Suppressor macrophage (primary cell): ENCODE results near the gene RPA1.
A peak's percentile ranks its signal among the peaks of the same experiment; 100 is the strongest.
"Not testable (repeated sequence)": the region's sequence is repeated elsewhere in the genome, so short reads cannot be mapped to it uniquely, and the experiment has no call there.

Source experiments
- DNase-seq, 4 experiments: peaks; one replicate each; pipeline ENCODE4 v3.0.0-alpha.2; 2020 to 2022

RPA1 gene

DNA sequence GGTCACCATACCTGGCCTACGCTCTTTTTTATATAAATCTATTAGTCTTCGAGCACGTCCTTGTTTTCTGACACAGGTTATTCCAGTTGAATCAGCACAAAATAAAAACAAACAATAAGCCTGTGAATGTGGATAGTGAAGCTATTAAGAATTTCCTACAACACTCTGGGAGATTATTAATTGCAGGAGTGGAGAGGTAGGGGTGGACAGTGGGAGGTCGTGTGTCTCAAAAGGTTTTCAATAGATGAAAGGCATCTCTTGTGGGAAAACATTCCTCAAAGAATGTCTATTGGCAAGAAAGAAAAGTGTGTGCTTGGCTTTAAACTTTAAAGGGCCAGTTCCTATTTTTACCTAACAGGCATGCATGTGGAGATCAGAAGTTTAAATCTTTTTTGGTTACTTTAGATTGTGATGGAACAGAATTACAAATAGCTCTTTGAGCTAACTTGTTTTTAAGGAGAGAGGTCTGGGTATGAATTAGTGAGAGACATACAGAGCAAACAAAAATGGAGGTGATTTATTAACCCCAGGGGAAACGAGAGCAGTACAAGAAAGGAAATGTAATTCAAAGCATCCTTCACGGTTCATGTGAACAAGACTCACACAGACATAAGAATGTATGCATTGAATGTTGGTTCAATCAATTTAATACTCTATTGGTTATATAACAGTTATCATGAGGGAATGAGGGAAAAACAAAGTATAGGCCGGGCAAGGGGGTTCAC, 9.1 kb upstream of the RPA1 start:
- no peak for DNase-seq

DNA sequence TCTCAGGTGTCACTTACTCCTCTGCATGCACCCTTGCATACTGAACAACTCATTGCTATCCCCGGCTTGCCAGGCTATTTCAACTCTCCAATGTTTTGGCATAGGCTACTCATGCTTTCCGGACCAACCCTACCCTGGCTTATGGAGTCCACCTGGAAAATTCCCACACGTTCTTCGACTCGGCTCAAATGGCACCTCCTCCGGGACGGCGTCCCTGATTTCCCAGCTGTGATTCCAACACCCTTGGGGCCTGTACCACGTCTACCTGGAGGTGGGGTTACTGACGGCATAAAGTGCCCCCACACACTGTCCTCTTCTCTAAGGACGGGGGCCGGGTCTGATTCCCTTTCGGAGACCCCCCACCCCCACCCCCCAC, 601 bp upstream of the RPA1 start:
- no peak for DNase-seq

DNA sequence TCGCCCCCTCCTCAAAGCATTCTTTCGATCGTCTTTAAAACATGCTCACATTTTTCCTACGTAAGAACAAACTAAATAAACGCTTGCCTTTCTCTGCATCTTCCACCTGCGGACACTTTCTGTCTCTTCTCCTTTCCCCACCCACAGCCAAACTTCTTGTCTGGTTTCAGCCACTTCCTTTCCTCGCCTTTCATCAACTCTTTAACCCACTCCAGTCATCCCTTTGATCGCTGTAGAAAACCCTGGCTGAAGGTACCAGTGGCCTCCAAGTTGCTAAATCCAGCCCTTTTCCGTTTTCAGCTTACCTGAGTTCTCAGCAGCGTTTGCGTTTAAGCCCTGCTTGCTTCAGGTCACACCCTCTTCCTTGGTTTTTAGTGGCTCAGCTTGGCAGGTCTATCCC, 483 bp downstream of the RPA1 start:
- DNase-seq = peak in 3 of 4 experiments; percentile 4 to 15 (median 11)

DNA sequence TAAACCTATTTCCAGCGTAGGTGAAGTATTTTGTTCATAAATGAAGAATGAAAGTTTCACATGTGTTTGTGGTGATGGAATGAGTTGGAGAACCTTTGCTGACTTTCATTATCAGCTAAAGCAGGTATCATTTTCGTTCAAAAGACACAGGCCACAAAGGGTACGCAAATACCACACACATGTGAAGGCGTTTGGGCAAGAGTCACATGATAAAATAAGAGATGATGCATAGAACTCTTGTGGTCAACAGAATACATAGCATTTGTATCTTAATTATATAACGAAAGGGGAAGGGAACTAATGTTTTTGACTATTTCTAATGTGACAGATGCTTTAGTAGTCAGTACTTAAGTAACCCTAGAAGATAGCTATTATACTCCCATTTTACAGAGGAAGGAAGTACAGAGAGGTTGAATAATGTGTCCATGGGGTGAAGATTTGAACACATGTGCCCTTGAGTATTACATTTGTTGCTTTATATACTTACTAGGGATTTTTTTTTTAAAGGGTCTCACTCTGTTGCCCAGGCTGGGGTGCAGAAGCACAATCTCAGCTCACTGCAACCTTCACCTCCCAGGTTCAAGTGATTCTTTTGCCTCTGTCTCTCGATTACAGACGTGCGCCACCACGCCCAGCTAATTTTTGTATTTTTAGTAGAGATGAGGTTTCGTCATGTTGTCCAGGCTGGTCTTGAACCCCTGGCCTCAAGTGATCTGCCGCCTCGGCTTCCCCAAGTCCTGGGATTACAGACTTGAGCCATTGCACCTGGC, 4.8 kb downstream of the RPA1 start:
- DNase-seq = peak in 3 of 4 experiments; percentile 36 to 72 (median 67)

DNA sequence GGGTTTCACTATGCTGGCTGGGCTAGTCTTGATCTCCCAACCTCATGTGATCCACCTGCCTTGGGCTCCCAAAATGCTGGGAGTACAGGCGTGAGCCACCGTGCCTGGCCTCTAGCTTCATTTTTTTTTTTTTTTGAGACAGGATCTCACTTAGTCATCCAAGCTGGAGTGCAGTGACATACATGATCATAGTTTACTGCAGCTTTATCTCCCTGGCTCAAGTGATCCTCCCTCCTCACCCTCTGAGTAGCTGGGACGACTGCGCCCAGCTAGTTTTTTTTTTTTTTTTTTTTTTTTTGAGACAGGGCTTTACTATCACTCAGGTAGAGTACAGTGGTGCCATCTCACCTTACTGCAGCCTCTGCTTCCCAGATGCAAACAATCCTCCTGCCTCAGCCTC, 9.7 kb downstream of the RPA1 start:
- no peak for DNase-seq

DNA sequence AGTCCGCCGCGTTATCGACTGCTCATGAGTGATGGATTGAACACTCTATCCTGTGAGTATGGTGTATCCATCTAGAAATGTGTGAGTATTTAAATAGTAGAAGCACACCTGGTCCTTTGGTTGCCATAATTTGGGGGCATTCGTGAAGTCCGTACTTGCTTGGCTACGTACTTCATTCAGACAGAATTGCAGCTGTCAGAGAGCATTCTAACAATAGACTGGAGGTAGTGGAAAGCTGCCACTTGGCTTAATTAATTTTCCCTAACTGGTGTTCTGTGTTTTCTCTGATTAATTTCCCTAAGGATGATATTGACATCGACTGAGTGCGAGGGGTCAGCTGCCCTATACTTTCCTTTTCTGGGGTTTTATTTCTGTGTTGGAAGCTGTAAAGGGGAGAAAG, 14.1 kb downstream of the RPA1 start:
- no peak for DNase-seq

DNA sequence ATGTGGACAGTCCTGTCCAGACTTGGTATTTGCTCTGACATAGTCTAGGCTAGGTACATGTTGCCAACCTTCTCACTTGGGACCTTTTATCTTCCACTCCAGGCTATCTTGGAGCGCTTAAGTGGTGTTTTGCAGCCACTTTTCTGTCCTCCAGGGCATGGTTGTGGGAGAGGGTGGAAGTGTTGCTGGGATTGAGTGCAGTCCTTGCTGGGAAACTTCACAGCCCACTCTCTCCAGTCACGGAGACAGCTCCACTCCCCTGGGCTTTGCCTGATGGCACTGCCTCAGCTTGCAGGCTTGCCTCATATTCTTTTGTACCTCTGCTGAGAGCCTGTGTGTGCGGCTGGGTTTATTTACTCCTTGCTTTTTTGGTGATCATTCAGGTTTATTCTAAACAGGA, 17.4 kb downstream of the RPA1 start:
- DNase-seq = no peak

DNA sequence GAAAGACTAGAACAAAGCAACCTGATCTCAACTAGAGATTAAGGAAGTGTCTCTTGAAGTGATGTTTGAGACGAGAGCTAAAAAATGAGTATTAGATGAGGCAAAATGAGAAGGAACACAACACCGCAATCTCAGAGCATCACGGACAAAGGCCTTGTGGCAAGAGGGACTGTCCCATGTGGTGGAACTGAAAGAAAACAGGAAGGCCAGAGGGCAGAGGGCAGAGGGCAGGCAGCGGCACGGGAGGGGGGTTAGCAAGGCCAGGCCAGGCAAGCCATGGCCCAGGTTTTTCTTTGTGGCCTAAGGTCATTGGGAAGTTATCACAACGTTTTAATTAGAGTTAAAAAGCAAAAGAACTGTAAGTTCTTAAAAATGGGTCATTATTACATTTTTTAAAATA, 22.5 kb downstream of the RPA1 start:
- peak in 1 of 4 experiments; percentile 7 for DNase-seq

DNA sequence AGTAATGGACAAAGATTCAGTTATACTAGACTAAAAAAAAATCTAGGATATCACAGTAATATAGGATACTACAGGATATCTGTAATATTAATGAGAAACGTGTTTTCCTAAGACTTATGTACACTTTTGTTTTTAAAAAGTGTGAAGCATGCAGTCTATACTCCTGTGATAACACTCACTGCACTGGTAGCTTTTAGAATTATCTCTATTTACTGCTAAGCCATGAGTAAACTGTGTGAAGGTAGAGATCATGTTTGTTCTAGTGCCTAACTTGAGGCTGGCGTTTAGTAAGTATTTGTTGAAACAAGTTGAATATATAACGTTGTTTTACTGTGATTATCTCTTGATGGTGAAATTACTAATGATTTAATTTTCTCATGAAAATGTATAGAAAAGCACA, 23.9 kb downstream of the RPA1 start:
- DNase-seq = no peak

DNA sequence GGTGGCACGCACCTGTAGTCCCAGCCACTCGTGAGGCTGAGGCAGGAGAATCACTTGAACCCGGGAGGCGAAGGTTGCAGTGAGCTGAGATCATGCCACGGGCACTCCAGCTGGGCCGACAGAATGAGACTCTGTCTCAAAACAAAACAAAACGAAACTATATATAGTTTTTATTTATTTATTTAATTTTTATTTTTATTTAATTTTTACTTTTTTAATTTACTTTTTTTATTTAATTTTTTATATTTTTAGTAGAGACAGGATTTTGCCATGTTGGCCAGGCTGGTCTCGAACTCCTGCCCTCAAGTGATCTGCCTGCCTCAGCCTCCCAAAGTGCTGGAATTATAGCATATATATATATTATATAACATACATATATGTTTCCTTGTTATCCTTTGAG, 26.7 kb downstream of the RPA1 start:
- not testable (repeated sequence) for DNase-seq

DNA sequence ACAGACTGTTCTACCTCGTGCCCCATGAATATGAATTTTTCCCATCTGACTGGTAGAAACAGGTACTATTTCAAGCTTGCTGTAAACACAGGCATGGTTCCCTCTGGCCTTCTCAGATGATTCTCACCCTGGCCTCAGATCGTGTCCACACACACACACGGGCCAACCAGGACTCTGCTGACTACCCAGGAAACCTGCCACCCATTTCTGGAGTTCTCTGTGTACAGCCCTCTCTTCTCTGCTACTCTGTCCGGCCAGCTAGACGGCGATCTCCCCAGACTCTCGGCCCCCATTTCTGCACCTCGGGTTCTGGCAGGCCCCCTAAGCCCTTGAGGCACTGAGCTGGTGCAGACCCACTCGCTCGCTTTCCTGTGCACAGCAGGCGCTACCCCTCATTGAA, 31.2 kb downstream of the RPA1 start:
- no peak for DNase-seq

DNA sequence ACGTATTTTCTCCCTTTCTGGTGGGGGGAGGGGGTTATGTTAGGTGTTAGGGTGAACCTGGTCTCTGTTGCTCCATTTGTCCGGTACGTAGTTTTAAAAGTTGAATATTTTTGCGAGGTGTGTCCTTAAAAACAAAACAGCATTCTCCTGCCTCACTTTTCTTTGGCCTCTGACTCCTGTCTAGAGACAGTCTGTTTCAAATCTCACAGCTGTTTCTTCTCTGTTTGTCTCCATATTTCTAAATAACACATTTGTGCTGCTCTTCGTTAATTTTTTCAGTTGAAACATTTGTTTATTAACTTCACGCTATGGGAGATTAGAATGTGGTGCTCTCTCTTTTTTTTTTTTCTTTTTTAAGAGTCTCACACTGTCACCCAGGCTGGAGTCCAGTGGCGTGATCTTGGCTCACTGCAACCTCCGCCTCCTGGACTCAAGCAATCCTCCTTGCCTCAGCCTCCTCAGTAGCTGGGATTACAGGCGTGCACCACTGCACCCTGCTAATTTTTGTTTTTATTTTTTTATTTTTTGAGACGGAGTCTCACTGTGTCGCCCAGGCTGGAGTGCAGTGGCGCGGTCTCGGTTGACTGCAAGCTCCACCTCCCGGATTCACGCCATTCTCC, 31.7 kb downstream of the RPA1 start:
- no peak for DNase-seq

DNA sequence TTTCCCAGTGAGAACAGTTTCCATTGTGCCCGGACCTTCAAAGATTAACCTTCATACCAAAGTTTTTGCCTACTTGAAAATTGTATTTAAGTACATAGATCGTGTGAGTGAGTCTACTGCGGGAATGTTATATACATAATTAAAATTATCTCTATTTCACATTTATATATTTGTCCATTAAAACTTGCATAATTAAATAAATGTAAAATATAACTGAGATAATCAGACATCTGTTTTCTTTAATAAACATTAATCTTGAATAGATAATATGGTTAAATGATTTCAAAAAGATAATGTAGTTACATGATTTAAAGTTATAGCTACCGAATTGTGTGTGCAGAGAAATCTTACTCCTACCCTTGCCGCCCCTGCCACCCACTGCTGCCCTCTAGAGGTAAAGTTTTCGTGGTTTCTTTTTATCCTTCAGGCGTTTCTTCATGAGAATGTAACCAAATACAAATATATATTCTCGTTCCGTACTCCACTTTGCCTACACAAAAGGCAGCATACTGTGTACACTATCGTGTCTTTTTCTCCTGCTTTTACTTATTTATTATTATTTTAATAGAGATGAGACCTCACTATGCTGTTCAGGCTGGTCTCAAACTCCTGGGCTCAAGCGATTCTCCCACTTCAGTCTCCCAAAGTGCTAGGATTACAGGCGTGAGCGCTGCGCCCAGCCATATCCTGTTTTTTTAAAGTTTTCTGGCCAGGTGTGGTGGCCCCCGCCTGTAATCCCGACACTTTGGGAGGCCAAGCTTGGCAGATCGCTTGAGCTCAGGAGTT, 35.6 kb downstream of the RPA1 start:
- DNase-seq = peak; percentile 64 to 86 (median 79)

DNA sequence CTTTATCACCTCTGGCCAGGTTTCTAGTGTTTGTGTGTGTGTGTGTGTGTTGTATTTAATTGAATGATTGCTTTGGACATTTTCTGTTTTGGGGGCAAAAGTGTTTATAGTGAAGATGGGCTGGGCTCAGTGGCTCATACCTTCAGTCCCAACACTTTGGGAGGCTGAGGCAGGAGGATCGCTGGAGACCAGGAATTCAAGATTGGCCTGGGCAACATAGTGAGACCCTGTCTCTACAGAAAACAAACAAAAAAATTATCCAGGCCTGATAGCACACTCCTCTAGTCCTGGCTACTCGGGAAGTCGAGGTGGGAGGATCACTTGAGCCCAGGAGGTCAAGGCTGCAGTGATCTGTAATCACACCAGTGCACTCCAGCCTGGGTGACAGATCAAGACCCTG, 37.5 kb downstream of the RPA1 start:
- DNase-seq = no peak

DNA sequence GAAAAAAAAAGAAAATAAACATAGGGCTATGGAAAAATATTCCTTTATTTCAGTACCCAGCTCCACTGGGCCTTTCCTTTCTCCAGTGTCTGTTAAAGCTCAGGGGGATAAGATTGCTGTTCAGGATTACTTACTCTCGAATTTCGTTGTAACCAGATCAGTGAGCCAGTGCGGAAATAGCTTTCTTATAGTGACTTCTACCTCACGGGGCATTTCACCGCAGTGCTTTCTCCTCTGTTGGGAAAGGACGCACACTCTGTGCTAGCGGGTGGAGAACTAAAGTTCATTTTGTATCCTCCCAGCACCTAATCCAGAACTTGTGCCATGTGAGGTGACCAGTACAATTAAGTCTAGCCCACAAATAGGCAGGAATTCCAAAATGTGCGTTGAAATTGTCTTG, 38.3 kb downstream of the RPA1 start:
- DNase-seq = no peak

DNA sequence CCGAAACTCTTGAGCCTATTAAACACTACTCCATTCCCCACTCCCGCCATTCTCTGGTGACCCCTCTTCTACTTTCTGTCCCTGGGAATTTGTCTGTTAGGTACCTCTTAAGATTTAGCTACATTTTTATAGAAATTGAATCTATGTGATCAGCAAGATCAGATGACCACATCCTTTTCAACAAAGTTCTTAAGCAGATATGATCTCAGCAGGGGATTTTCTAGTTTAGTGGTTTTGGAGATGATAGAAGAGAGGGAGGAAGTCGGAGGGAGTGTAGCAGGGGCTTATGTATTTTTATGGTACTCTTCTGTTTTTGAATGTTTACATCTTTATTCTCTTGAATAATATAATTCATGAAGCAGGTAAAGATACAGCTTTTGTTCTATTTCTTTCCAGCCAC, 40.8 kb downstream of the RPA1 start:
- DNase-seq = no peak

DNA sequence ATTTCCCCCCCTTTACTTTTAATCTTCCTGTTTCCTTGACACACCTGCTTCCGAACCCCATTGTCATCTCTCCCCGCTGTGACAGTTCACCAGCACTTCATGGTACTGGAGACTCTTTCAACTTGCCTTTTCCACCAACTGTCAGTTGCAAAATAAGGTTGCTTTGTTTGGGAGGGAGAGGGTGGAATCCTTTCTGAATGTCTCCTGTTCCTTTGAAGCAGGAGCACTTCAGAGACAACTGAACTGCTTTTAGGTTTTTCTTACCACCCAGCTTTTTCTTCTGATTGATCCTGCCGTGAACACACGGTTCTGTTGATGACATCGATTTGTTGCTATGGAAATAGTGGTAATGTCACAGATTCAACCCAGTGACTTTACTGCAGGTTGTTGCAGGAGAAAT, 42.0 kb downstream of the RPA1 start:
- no peak for DNase-seq

DNA sequence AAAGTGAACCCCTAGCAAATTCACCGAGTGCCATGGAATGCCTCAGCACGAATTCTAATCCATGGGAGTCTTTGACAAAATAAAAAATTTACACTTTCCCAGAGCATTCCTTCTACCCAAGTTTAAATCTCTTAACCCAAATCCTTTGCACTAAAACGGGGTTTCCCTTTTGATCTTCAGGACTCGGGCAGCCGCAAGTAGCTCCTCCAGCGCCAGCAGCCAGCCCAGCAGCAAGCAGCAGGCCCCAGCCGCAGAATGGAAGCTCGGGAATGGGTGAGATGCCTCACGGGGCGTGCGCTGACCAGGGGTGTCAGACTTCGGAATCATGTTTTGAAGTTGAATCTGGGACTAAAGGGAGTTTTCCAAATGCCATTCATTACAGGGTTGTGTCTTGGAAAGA, 42.4 kb downstream of the RPA1 start:
- DNase-seq = no peak

DNA sequence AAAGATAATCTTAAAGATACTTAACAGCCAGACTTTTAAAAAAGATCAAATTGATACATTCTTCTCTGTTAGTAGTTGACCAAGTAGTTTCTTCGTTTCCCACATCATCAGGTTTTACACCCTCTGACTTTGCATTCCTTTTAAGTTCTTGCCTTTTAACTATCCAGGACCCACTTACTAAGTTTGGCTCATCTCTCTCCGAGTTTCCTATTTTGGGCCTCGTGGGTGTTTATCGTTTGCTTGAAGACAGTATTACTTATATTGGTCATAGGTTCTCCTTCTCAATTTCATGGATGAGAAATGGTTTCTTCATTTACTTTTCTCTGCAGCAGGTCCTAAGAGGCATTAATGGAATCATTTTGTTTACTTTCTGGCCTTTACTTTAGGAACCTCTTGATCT, 43.2 kb downstream of the RPA1 start:
- no peak for DNase-seq

DNA sequence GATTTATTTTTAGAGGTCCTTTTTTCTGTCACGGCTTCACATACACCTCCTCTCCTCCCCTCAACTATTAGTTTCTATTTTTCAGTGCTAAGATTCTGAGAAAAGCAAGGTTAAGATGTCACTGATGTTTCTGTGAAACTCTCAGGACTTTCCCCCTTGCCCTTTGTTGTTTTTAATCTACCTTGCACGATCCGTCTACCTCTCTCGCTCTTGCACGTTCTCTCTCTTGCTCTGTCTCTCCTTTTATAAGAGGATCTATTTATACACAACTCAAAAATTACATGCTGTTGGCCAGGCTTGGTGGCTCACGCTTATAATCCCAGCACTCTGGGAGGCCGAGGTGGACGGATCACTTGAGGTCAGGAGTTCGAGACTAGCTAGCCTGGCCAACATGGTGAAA, 43.6 kb downstream of the RPA1 start:
- DNase-seq = no peak

DNA sequence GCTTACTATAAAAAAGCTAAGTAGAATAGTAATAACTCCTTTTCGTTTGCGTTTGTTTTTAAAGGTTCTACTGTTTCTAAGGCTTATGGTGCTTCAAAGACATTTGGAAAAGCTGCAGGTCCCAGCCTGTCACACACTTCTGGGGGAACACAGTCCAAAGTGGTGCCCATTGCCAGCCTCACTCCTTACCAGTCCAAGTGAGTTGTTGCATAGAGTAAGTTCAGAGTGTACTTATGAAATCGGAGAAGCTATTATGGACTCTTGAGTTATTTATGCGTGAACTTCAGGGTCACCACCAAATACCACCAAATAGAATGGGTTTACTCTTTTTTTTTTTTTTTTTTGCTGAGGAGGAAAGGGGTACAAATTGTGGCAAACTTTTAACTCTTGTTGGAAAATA, 45.8 kb downstream of the RPA1 start:
- DNase-seq = no peak

DNA sequence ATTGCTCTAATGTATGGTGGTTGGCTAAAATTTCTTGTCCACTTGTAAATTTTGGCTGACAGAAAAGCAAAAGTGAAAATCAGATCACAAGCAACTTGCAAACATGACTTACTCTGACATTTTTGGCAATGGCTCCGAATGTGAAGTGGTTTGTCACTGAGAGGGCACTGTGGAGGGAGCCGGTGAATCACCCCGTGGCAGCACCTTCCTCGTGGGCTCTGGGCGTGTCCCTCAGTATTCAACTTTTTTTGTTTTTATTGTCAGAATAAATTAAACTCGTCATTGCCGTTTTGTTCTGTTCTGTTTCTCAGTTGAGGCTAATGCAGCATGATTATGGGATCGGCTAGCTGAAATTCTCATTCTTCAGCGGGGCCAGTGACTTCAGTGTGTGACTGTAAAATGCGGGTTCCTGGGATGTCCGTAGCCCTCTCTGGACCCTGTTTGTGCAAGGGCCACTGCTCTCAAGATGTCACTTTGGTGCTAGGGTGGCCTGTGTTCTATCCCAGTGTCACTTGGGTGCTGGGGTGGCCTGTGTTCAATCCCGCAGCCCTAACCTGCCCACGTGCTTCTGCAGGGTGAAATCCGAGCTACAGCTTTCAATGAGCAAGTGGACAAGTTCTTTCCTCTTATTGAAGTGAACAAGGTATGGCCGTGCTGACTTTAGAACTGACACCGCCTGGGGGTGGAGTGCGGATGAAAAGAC, 48.8 kb downstream of the RPA1 start:
- DNase-seq = no peak
